DMS153 treated with DMSO at 0.1 percent for 48 hours (cell line): ENCODE measurements around the gene RHEBL1.

ENCODE experiments used
- DNase-seq: peaks from one replicate; lab custom pipeline; 2025; ENCODE audit not compliant: unreplicated experiment; lab: John Stamatoyannopoulos, UW

Gene RHEBL1, protein sequence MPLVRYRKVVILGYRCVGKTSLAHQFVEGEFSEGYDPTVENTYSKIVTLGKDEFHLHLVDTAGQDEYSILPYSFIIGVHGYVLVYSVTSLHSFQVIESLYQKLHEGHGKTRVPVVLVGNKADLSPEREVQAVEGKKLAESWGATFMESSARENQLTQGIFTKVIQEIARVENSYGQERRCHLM

DNA sequence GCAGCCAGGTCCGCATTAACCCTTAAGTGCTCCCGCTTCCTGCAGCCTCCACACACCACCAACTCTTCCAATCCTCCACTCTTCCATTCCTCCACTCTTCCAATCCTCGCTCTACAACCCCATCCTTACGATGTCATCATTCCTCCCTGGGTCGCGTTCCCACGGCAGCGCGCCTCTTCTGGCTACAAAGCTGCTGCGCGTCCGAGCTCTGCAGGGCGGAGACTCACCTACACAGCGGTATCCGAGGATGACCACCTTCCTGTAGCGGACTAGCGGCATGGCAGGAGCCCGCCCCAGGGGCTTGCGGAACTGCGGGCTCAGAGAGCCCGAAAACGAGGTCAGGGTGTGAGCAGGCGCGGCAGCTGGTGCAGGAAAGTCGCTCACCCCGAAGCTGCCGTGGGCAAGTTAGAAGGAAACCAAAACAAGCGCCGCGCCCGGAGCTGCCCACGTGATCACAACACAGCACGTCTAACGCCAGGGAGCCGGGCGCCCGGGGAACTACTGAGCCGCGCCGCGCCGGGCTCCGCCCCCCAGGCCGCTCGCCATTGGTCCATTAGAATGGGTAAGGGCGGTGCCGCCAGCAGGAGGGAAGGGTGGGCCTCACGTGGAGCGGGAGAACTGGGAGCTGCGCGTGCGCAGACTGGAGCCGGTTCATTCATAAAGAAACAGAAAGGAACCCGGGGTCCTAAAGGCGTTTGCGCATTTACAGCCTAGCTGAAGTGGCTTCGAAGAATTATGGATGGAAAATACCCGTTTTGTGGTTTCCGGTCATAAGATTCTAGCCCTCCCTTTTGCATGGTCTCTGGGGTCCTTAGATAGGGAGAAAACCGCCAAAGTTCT, at the start of gene RHEBL1:
RHEBL1 (minus strand) TSS at position 473 of the 840 bp plus-strand sequence; CDS start at position 279, 194 bp downstream.
- DNase-seq: peak; percentile 96

DNA sequence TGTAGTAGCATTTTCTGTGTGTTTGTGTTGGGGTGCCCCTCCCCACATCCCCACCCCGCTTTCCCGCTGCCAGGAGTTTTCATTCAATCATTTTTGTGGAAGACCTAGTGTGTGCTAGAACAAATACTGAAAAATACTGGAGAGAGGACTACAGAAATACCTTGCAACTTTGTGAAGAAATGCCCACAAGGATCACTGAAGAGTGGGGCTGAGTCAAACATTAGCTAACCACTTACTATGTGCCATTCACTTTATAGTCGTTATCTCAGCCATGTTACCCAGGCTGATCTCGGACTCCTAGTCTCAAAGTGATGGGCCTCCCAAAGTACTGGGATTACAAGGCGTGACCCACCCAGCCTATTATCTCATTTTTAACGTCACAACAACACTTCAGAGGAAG, 41.4 kb upstream of the RHEBL1 start:
- no peak for DNase-seq

- peak; percentile 93 for DNase-seq
These were observed 40.8 kb upstream of the RHEBL1 start, which contains the start of gene LMBR1L for GRCh38 chr12:49110464-49111155. TSS of gene LMBR1L (minus strand) at chr12:49110847. CDS start at chr12:49110555, 292 bp downstream.

DNA sequence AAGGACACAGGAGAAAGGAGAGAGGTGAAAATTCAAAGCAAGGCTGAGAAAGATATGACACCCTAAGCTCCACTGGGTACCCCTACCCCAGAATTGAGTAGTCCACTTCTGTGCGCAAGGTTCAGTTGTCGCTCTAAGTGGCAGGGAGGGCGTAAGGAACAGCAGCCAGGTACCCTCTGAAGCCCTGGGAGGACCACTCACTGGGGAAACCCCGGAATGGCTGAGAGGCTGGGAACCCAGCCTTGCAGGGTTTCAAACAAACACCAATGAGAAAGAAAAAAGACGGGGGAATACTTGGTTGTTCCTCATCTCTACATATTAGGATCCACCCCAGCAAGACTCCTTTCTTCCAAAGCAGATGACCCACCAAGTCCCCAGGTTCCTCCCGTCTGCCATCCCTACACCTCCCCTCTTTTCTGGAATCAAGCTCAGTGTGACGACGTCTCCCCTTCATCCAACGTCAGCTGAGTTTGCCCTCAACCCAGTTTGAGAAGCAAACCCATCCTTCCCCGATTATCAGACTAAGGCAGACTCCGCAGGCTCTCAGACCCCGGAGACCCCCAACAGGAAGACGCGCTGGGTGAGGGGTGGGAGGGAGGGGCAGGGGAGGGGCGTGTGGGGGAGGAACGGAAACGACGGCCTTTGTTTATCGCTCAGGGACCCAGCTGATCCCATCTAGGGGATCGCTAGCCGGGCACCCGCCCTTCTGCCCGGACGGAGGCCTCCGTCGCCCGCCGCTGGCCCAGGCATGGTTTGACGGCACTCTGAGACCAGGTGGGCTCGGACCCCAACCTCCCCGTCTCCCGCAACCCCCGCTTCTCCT, 40.1 kb upstream of the RHEBL1 start:
- DNase-seq: no peak

- no peak for DNase-seq
These were observed 39.2 kb upstream of the RHEBL1 start for GRCh38 chr12:49108958-49109404.

DNA sequence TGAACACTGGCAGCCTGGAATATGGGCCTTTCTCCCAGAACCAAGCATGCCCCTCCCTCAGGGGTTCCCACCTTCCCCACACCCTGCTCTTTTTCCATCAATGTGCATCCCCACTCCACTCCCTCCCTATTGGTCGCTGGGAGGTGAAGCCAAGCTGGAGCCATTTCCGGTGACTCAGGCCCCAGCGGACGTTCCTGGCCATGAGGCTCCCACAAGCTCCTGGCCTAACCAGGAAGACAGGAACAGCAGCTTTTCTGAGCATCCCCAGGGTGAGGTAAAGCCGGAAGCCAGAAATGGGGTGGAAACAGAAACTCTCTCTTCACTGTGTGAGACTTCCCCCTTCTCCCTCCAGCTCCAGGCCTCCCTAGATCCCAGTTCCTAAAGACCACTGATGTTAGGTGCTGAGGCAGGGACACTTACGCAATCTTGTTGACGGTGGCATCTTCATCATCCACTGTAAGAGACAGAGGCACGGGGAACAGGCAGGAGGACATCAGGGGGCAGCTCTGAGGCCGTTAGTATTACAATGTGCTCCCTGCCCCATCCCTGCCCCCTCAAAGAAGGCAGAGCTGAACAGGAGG, 35.8 kb upstream of the RHEBL1 start:
- no peak for DNase-seq

- no peak for DNase-seq
These were observed 35.0 kb upstream of the RHEBL1 start for GRCh38 chr12:49104822-49105221.

GRCh38 chr12:49100380-49100779, 30.6 kb upstream of the RHEBL1 start:
- DNase-seq: no peak

DNA sequence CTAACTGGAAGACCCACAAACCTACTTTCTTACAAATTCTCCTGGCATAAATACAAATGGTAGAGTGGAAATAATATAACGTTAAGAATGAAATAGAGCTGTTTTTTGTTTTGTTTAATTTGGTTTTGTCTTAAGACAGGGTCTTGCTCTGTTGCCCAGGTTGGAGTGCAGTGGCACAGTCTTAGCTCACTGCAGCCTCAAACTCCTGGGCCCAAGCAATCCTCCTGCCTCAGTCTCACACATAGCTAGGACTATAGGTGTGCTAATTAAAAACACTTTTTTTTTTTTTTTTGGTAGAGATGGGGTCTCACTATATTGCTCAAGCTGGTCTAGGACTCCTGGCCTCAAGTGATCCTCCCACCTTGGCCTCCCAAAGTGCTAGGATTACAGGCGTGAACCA, 28.9 kb upstream of the RHEBL1 start:
- DNase-seq: no peak

DNA sequence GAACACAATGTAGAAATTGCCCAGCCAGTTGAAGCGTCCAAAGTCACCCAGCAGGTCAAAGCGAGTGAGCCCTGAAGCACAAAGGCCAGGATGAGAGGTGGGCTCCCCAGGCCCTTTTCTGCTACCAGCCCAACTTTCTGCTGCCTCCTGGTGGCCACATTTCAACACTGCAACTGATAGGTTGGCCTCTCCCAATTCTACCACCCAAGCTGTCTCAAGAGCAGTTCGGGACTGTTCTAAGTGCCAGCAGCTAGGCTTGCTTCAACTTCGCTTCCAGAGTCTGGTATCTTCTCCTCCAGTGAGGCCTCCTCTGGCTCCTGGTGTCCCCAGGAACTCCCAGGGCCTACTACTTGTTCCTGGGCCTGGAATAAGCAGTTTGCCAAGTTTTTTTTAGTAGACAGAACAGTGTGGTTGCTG, 28.3 kb upstream of the RHEBL1 start:
- DNase-seq: no peak

GRCh38 chr12:49097381-49097780, 27.6 kb upstream of the RHEBL1 start:
- DNase-seq: no peak

DNA sequence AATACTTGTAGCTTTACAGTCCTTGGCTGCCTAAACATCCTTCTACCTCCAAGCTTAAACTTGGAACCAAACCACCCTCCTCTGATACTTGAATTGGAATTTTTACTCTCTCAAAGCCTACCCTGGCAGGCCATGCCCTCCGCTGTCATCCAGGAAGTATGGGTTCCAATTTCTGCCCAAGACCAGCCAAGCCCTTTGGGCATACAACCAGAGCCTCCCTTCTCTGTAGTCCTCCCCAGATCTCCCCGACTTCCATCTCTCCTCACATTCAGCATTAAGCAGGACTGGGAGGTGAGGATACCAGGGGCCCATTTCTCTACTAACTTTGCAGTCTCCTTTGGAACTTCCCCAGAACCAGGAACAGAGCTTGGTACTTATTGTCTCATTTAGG, 25.2 kb upstream of the RHEBL1 start:
- no peak for DNase-seq

DNA sequence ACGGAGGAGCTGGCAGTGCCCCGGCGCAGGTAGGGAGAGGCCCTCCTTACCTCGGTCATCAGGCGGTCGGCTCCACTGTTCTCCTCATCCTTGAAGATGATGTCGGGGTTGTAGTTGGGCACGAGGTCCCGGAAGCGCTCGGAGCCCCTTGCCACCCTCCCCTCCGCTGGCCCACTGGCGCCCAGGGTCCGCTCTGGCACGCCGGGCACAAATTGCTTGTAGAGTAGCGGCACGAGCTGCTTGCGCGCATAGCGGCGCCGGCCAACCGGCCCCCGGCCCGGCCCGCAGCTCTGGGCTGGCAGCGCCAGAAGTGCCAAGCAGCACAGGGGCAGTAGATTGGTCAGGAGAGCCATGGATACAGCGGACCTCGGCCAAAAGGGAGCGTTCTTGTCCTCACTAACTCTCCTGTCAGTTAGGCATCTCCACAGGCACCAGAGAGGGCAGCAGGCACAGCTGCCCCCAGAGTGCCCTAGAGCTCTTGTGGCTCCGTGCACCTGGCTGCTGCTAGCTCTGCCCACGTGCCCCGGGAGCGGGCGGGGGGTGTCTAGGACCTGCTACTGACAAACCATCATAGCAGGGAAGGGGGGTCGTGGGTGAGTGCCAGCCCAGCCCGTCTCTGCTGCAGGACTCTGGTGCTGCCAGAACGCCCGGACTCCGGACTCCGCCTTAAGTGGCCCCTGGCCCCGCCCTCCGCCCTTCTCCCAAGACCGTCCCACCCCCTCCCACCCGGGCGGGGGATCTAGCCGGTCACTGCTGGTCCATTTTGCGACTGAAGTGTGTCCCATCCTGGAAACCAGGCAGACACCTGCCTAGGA, 24.6 kb upstream of the RHEBL1 start, which contains the start of gene DHH:
DHH (minus strand) TSS at position 642 of the 815 bp plus-strand sequence; CDS start at position 353, 289 bp downstream.
- DNase-seq: no peak

- no peak for DNase-seq
These were observed 24.0 kb upstream of the RHEBL1 start for GRCh38 chr12:49093792-49094159.

GRCh38 chr12:49092816-49093406, 23.1 kb upstream of the RHEBL1 start:
- no peak for DNase-seq

- DNase-seq: no peak
These were observed 22.5 kb upstream of the RHEBL1 start for GRCh38 chr12:49092086-49092815.

DNA sequence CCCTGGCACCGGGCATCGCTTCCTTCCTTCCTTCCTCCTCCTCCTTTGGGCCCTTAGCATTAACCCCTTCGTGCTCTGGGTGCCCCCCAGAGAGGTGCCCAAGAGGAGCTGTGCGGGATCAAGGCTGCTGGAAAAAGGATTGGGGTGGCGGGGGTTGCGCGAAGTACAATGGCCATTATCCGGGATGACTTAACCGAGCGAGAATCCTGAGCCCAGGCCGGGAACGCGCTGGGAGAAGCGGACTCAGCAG, 22.0 kb upstream of the RHEBL1 start:
- DNase-seq: no peak

DNA sequence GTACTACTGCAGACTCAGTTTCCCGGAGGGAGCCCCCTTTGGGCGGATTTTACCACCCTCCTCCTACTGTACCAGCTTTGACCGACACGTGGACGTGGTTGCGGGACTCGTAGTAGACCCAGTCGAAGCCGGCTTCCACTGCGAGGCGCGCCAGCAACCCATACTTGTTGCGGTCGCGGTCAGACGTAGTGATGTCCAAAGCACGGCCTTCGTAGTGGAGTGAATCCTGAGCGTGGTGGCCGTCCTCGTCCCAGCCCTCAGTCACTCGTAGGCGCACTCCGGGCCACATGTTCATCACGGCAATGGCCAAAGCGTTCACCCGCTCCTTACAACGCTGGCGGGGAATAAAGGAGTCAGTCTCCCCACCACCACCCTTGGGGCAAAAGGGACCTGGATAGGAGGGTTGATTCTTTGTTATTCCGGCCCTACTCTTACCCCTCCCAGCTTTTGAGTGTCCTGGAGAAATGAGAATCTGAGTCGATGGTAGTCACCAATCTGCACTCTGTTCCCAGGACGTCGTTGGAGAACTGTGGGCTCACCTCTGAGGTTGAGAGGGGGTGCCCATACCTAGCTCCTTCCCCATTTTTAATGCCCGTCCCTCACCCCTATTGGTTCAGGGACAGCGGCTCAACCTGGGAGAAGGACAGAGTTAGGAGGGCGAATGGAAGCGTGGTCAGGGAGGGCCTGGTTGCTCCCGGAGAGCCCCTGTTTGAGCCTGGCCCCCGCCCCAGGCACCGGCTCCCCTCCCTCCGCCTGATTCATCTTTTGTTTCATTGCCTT, 21.5 kb upstream of the RHEBL1 start:
- no peak for DNase-seq
